ENCODE results near the gene CRY2.
"Not testable (repeated sequence)": the region's sequence is repeated elsewhere in the genome, so short reads cannot be mapped to it uniquely, and the experiment has no call there.

CRY2 gene

DNA sequence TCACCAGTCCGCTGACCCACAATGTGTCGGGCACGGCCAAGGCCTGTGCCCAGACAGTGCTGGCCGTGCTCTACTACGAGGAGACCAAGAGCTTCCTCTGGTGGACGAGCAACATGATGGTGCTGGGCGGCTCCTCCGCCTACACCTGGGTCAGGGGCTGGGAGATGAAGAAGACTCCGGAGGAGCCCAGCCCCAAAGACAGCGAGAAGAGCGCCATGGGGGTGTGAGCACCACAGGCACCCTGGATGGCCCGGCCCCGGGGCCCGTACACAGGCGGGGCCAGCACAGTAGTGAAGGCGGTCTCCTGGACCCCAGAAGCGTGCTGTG, 36.2 kb upstream of the CRY2 start:
- FAIRE-seq (no peak), DNase-seq (ENCODE audit: insufficient read length, low spot score) (no peak)

DNA sequence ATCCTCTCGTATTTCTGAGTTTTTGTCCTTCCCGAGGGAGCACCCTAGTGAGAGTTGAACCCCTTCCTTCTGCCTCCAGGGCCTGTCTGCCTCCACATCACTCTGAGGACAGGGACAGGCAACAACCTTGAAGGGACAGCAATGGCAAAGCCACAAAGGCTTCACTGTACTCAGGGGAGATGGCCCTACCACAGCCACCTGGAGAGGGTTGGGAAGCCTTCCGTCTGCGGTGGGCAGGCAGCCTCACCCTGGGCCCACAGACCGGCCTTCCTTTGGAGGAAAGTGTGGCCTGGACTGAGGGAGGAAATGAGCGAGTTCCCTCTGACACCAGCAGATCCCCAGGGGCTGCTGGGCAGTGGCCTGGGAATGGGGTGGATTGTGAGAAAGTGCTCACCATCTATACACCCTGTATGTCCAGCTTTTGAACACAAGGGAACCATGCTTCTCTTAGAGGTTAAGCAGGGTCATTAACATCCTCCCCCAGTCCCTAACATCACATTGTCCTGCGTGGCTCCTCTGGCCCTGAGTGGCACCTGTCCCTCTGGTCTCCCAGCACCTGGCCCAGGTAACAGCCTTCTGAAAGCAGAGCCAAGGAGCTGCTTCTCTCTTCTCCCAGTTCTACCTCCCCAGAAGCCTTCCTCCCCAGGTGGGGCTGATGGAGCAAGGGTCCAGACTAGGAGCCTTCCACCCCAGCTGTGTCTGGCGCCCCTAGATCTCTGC, 35.5 kb upstream of the CRY2 start:
- FAIRE-seq (no peak), DNase-seq (ENCODE audit: insufficient read length, low spot score) (no peak)

DNA sequence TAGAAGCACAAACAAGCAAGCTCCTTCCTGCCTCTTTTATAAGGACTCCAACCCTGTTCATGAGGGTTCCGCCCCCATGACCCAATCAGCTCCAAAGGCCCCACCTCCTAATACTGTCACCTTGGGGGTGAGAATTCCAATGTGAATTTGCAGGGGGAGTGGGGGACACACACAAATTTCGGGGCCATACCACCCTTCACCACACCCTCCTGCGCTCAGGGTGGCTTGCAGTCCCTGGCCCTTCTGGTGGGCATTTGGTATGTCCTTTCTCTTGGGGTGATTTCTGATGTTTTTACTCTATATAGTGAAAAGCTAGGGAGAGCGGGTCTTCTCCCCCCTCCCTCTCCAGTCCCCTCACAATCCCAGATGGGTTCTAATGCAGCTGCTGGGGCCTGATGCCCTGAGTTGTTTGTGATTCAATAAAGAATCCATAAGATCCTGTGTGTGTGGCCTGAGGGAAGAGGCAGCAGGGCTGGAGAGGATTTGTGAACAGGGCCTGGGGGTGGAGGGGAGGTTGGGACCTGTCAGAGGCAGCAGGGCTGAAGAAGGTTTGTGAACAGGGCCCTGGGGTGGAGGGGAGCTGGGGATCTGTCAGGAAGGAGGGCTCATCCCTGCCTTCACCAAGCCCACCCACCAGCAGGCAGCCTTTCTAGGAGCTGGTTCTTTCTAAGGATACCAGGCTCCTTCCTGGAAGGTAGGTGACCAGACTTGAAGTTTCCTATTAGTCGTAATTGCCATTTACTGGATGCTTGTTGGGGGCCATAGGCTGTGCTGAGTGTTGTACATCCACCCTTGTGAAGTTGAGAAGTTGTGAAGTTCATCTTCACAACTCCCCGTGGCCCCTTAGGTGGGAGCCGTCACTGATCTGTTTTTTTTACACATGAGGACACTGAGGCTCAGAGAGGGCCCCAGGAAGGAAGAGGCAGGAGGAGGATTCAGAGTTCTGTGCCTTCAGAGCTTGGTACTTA, 34.4 kb upstream of the CRY2 start:
- no peak for FAIRE-seq
- DNase-seq (ENCODE audit: insufficient read length, low spot score): no peak

DNA sequence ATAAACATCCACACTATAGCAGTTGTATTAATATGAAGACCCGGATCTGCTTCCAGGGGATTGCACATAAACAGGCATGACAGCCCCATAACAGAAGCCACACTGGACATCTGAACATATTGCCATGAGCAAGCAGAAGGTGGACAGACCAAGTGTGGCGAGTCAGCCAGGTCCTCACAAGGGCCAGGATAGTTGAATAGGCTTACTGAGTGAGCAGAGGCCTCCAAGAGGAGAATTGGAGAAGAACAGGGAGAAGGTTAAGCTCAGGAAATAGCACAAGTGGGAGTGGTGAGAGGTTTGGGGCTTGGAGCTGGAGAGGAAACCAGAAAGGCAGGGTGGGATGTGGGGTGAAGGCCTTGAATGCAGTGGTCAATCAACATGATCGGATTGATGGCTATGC, 31.5 kb upstream of the CRY2 start:
- DNase-seq (ENCODE audit: insufficient read length, low spot score) (no peak), FAIRE-seq (no peak)

DNA sequence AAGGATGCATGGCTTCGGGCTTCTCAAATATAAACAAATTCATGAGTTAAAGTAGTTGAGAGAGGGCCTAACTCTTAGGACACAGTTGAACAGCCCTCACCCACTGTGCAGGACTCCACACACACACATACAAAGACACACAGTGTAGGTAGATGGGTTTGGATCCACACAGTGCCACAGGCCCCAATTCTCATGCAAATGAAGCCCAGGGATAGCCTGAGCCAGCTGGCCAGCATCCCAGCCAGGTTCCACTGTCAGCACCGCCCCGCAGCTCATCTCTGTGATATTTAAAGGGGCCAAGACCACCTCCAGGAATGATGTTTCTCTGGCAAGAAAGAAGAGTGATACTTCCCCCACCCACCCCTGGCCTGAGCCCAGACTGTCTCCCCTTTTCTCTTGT, 30.7 kb upstream of the CRY2 start:
- DNase-seq (ENCODE audit: insufficient read length, low spot score): no peak
- FAIRE-seq: no peak

DNA sequence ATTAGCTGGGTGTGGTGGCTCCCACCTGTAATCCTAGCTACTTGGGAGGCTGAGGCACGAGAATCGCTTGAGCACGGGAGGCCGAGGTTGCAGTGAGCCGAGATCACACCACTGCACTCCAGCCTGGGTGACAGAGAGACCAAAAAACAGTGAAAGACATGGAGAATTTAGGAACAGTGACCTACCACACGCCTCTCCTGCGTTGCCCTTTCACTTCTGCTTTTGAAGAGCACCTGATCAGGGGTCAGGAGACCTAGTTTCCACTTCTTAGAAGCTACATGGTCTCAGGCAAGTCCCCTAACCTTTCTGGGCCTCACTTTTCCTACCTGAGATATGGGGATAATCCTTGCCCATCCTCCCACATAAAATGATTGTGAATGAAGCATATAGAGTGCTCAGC, 30.1 kb upstream of the CRY2 start:
- peak; percentile 75 for FAIRE-seq
- DNase-seq (ENCODE audit: insufficient read length, low spot score): peak; percentile 46

DNA sequence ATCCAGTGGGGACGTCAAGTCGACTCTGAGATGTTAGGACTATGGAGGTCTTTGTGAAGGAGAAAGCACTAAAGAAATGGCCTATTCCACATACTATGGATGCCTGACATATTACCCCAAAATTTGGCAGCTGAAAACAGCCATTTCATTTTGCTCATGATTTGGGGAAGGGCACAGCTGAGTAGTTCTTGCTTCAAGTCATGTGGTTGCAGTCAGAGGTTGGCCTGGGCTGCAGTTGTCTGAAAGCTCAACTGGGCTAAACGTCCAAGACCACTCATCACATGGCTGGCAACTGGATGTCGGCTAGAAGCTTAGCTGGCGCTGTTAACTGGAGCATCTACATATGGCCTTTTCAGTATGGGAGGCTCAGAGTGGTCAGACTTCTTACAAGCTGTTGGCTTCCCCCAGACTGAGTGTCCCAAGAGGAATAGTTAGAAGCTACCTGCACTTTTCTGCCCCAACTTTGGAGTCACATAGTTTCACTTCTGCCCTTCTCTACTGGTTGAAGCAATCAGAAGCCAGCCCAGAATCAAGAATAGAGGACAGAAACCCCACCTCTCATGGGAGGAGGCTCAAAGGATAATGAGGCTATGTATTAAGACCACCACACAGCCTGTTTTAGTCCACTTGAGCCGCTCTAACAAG, 28.2 kb upstream of the CRY2 start:
- FAIRE-seq (no peak), DNase-seq (ENCODE audit: insufficient read length, low spot score) (no peak)

DNA sequence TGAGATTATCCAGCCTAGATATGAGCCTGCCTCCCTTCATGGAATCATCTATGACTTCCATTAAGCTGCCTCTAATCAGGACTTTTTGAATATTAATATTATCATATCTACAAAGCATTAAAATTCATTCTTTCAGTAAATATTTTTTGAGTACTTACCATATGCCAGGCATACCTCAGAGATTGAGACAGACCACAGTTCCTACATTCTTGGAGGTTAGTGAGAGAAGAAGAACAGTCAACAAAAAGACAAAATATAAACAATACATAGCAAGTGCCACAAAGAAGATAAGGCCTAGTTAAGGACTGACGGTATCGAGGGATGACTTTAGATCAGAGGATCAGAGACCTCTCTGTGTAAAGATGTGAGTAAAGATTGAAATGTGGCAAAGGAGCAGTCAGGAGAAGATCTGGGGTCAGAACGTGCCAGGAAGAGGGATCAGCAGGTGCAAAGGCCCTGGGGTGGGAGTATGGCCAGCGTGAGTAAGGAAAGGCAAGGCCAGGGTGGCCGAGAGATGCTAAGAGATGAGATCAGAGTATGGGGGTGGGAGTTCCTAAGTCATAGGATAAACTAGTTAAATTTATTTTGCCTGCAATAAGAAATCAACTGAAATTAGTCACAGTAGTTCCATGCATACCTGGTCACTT, 26.9 kb upstream of the CRY2 start:
- FAIRE-seq: no peak
- no peak for DNase-seq (ENCODE audit: insufficient read length, low spot score)

DNA sequence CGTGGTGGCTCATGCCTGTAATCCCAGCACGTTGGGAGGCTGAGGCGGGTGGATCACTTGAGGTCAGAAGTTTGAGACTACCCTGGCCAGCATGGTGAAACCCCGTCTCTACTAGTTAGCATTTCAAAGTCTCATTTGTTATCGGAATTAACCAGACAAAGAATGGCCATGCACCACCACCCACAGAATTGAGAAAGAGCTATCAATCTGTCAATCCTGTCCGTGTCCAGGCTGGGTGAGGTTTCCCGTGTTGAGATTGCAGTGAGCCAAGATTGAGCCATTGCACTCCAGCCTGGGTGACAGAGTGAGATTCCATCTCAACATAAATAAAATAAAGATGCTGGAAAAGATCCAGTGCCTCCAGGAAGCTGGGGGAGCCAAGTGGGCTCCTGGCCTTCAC, 20.8 kb upstream of the CRY2 start:
- DNase-seq (ENCODE audit: insufficient read length, low spot score): not testable (repeated sequence)
- FAIRE-seq: peak; percentile 94

DNA sequence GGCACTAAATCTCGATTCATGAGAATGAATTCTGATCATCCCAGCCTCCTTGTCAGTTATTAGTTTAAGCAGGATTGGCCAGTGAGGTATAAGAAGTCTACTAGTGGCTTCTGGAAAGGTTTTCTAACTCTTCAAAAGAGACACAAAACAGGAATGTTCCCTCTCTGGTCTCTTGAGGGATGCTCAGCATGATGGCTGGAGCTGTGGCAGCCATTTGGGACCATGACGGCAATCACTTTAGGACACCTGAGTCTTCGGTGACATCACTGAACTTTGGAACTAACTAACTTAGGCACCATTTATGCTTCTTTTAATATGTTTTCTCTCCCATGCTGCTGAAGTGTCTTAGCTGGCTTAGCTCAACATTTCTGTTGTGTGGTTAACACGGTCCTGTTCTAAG, 20.2 kb upstream of the CRY2 start:
- FAIRE-seq (no peak), DNase-seq (ENCODE audit: insufficient read length, low spot score) (no peak)

DNA sequence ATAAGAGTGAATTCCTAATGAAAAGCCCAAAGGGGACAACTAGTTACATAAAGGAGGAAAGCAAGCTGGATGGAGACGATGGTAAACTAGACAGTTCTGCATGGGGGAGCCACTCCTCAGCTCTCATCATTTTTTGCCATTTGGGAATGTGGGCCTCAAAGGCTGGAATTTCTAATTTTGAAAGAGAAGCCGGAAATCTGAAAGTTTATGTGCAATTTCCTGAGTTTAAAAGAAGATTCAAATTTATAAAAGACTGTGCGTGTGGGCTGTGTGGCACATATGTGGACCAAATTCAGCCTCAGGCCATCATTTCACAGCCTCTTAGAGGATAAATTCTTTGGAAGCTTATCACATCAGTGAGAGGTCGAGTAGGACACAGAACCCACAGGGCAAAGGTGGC, 18.3 kb upstream of the CRY2 start:
- FAIRE-seq (no peak), DNase-seq (ENCODE audit: insufficient read length, low spot score) (no peak)

DNA sequence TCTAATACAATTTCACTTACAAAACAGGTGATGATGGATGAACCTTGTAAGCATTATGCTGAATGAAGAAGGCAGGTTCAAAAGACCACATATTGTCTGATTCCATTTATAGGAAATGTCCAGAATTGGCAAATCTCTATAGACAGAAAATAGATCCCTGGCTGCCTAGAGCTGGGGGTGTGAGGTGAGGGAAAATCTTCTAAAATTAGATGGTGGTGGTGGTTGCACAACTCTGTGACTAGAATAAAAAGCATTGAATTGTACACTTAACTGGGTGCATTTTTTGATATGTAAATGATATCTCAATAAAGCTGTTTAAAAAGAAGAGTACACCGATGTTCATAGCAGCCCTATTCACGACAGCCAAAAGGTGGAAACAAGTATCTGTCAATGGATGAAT, 16.7 kb upstream of the CRY2 start:
- FAIRE-seq: no peak
- no peak for DNase-seq (ENCODE audit: insufficient read length, low spot score)

DNA sequence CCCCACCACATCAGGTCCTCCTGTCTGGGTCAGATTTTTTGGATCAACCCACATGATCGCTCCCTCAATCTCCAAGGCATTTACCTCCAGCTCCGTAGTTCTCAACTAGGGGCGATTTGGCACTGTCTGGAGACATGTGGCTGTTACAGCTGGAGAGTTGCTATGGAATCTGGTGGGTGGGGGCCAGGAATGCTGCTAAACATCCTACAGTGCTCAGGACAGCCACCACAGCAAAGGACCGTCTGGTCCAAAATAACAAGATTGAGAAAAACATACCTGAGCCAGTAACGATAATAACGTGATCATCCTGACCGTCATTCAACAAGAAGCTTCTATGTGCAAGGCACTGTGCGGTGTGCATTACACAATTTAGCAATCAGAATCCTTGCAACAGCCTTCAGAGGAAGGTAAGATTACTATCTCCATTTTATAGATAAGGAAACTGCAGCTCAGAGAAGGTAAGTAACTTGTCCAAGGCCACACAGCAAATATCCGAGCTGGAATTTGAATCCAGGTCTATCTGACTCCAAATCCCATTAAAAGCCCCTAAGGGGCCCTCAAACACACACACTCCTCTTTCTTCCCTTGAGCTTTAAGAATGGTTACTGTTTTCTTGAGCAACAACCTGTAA, 14.3 kb upstream of the CRY2 start:
- no peak for DNase-seq (ENCODE audit: insufficient read length, low spot score)
- no peak for FAIRE-seq

DNA sequence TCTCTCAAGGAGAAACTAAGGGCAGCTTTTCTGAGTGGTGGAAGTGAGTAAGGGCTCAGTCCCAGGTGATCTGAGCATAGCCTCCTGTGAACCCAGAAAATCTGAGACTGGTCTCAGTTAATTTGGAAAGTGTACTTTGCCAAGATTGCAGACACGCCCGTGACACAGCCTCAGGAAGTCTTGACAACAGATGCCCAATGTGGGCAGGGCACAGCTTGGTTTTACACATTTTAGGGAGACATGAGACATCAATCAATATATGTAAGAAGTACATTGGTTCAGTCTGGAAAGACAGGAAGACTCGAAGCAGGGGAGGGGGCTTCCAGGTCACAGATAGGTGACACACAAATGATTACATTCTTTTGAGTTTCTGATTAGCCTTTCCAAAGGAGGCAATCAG, 13.5 kb upstream of the CRY2 start:
- DNase-seq (ENCODE audit: insufficient read length, low spot score) (no peak), FAIRE-seq (no peak)

DNA sequence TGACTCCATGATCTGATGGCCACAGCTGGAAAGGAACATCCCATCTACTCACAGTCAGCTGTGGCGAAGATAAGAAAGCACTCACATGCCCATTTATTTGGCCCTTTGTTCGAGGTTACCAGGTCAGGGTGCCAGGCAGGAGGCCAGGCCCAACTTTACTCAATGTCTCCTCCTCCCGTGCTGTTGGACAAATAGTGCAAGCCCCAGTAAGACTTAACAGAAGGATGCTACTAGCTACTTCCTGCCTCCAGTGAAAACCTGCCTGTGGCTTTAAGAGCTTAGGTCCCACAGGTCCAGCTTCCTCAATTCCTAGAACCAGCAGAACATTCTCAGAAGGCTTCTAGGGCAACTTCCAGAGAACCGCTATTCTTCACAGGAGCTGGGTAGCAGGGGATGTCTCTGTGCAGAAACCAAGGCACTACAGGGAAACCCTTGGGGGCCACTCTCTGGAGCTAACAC, 12.9 kb upstream of the CRY2 start:
- FAIRE-seq: no peak
- DNase-seq (ENCODE audit: insufficient read length, low spot score): no peak

DNA sequence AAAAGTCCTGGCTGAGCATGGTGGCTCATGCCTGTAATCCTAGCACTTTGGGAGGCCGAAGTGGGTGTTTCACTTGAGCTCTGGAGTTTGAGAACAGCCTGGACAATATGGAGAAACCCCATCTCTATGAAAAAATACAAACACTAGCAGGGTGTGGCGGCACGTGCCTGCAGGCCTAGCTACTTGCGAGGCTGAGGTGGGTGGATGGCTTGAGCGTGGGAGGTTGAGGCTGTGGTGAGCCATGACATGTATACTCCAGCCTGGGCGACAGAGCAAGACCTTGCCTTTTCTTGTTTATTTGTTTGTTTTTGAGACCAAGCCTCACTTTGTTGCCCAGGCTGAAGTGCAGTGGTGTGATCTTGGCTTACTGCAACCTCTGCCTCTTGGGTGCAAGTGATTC, 8.1 kb upstream of the CRY2 start:
- DNase-seq (ENCODE audit: insufficient read length, low spot score): no peak
- no peak for FAIRE-seq

DNA sequence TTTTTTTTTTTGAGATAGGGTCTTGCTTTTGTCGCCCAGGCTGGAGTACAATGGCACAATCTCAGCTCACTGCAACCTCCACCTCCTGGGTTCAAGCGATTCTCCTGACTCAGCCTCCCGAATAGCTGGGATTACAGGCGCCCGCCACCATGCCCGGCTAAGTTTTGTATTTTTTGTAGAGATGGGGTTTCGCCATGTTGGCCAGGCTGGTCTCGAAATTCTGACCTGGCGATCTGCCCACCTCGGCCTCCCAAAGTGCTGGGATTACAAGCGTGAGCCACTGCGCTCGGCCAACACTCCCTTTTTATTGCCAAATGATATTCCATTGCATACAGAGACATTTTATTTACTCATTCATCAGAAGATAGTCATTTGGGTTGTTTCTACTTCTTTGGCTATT, 7.0 kb upstream of the CRY2 start:
- not testable (repeated sequence) for FAIRE-seq; DNase-seq (ENCODE audit: insufficient read length, low spot score)

DNA sequence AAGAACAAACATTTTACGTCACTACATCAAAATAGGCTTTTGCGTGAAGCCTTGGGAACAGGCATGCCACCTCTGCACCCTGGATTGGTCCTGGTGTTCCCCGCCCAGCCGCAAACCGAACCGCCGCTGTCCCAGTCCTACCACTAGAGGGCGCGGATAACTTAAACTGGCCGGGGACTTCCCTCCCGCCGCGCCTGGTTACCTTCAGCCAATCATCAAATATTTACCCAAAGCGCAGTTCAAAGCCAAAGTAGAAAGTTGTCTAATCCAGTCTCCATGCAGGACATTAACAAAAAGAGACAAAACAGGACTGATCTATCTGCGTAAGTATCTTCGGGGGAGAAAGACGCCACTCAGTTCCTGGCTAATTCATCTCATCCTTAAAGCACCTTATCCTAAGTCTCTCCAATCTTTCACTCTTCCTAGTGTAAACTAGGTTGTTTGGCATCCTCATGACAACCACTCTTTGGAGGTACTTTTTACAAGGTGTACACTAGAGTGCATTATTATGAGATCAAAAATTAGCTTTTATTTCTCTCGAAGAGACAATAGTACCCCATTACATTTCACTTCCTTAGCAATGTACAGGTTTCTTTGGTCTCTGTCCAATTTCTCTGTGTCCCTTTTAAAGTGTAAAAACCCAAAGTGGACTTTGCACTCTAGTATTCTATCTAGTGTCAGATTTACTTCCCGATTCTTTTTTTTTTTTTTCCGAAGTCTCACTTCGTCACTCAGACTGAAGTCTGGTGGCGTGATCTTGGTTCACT, 3.9 kb upstream of the CRY2 start:
- DNase-seq (ENCODE audit: insufficient read length, low spot score) (peak; percentile 64), FAIRE-seq (peak; percentile 85)

DNA sequence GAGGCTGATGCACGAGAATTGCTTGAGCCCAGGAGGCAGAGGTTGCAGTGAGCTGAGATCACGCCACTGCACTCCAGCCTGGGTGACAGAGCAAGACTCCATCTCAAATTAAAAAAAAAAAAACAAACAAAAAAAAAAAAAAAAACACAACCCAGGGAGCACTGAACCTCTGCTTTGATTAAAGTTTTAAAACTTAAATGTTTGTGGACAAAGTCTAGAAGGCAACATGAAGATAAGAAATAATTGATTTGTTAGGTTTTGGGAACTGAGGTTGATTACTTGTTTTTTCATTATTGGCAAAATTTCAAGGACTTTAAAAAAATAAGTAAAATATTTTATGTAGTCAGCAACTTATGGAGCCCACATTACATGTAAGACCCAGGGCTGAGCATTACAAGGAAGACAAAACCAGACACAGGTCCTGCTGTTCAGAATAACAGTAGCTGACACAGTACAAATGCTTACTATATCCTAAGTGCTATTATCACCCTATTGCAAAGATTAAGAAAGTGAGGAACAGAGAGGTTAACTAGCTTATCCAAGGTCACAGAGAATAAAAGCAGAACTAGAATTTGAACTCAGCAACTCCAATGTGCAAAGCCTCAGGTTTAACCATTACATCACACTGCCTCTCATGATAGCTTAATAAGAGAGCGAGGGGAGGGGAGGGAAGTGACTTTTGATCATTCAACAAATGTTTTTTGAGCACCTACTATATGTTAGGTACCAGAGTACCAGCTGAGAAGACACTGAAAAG, 2.3 kb upstream of the CRY2 start:
- no peak for FAIRE-seq
- no peak for DNase-seq (ENCODE audit: insufficient read length, low spot score)
